Activated T-helper 1 cell treated with anti-CD3 and anti-CD28 coated beads, Interleukin-12 subunit alpha, Interleukin-12 subunit beta, Interleukin-2, Interleukin-4 antibody, amounts not matched to agents 30 ng/mL and 10 ng/mL and 1 ng/mL, durations not matched to agents 14 hours and 24 hours and 36 hours (primary cell): Measurements from ENCODE around the gene GPAT3. TPM values are rescaled to one million over a fixed set of nuclear protein-coding genes. Genes with fewer than 3 reads are reported as not detected.
"Not testable (repeated sequence)": the region's sequence is repeated elsewhere in the genome, so short reads cannot be mapped to it uniquely, and the experiment has no call there.

Experiments
- DNase-seq: peaks from one replicate; pipeline ENCODE4 v3.0.0; 2021; ENCODE audit warnings: low spot score
- H3K27ac Mint-ChIP-seq: one replicate; pipeline ENCODE4 v1.8.0; 2021; ENCODE audit warnings: mild to moderate bottlenecking, mixed read lengths
- H3K27me3 Mint-ChIP-seq: one replicate; pipeline ENCODE4 v1.8.0; 2022; ENCODE audit warnings: mild to moderate bottlenecking, moderate library complexity, mixed read lengths; ENCODE audit not compliant: insufficient read depth
- H3K36me3 Mint-ChIP-seq: one replicate; pipeline ENCODE4 v1.8.0; 2021; ENCODE audit warnings: low read depth, mixed read lengths
- H3K4me1 Mint-ChIP-seq: one replicate; pipeline ENCODE4 v1.8.0; 2021; ENCODE audit warnings: low read depth, mixed read lengths
- H3K4me3 Mint-ChIP-seq: one replicate; pipeline ENCODE4 v1.8.0; 2021; ENCODE audit warnings: mild to moderate bottlenecking, moderate library complexity, mixed read lengths
- H3K9me3 Mint-ChIP-seq: one replicate; pipeline ENCODE4 v1.8.0; 2021; ENCODE audit warnings: mixed read lengths
- intact Hi-C: fragments of 100-400 bp; cut with micrococcal nuclease; formaldehyde crosslinking; loops from one replicate; pipeline ENCODE4 v1.15.1; 2024
- total RNA-seq: library from RNA; stranded (reverse); gene quantifications from 2 replicates; pipeline ENCODE4 v1.2.3, GENCODE V29; 2022

GPAT3 gene
- total RNA-seq, 1 donor from 2014 or later, result 5.7 TPM

- Mint-ChIP-seq H3K27me3 (peaks cover 3% of the 10 kb centered on the region), H3K4me1 (peaks cover 24% of the 10 kb centered on the region), H3K9me3 (no peaks in the 10 kb centered on the region), H3K27ac (peak overlapping the region; percentile 46), H3K36me3 (no peaks in the 10 kb centered on the region), H3K4me3 (peak overlapping the region; percentile 29)
- intact Hi-C loops, result loop anchor here (1.0 to 5.0 kb wide), 2 partner anchors 10 to 201 kb away; no protein-coding TSS in a partner anchor
- DNase-seq, result no peak
These were observed 22.8 kb downstream of the GPAT3 start for GRCh38 chr4:83558680-83559079.

GRCh38 chr4:83560523-83560922, 24.6 kb downstream of the GPAT3 start:
- no peak for DNase-seq
- Mint-ChIP-seq H3K36me3 (no peaks in the 10 kb centered on the region), H3K4me1 (peaks cover 24% of the 10 kb centered on the region), H3K27ac (no peak overlapping the region), H3K9me3 (no peaks in the 10 kb centered on the region), H3K27me3 (peaks cover 3% of the 10 kb centered on the region), H3K4me3 (no peak overlapping the region)
- intact Hi-C loops, result no loop called here

GRCh38 chr4:83561381-83561780, 25.5 kb downstream of the GPAT3 start:
- DNase-seq, result no peak
- H3K4me1 Mint-ChIP-seq, result peaks cover 24% of the 10 kb centered on the region
- intact Hi-C loops, result no loop called here
- no peaks in the 10 kb centered on the region for H3K36me3 Mint-ChIP-seq
- H3K9me3 Mint-ChIP-seq, result no peaks in the 10 kb centered on the region
- H3K27ac Mint-ChIP-seq, result no peak overlapping the region
- peaks cover 3% of the 10 kb centered on the region for H3K27me3 Mint-ChIP-seq
- H3K4me3 Mint-ChIP-seq, result no peak overlapping the region

GRCh38 chr4:83563998-83564397, 28.1 kb downstream of the GPAT3 start:
- H3K4me1 Mint-ChIP-seq, result peaks cover 15% of the 10 kb centered on the region
- H3K27ac Mint-ChIP-seq, result no peak overlapping the region
- no peak for DNase-seq
- H3K9me3 Mint-ChIP-seq, result no peaks in the 10 kb centered on the region
- no peaks in the 10 kb centered on the region for H3K36me3 Mint-ChIP-seq
- peaks cover 7% of the 10 kb centered on the region for H3K27me3 Mint-ChIP-seq
- intact Hi-C loops, result no loop called here
- H3K4me3 Mint-ChIP-seq, result no peak overlapping the region

GRCh38 chr4:83568062-83568461, 32.2 kb downstream of the GPAT3 start:
- intact Hi-C loops, result no loop called here
- Mint-ChIP-seq H3K4me3 (no peak overlapping the region), H3K27ac (no peak overlapping the region), H3K4me1 (no peaks in the 10 kb centered on the region), H3K27me3 (peaks cover 4% of the 10 kb centered on the region), H3K36me3 (no peaks in the 10 kb centered on the region), H3K9me3 (no peaks in the 10 kb centered on the region)
- no peak for DNase-seq

DNA sequence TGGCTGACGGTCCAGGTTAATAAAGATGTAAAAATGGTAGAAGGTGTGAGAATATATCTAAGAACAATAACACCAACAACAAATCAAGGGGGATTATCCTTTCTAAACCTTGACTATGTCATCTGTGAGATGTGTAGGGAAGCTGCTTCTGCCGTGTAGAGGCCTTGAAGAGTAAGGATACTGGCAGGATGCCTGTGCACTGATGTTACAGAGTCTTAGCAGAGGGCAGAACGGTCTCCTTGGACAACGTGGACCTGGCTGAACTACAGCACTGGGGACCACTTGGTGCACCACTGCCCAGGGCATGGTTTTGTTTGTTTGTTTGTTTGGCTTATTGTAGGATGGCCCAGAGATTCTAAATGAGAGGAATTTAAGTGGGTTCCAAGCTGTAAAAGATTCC, 33.5 kb downstream of the GPAT3 start:
- DNase-seq, result no peak
- intact Hi-C loops, result no loop called here
- Mint-ChIP-seq H3K36me3 (no peaks in the 10 kb centered on the region), H3K27ac (no peak overlapping the region), H3K4me1 (no peaks in the 10 kb centered on the region), H3K27me3 (peaks cover 4% of the 10 kb centered on the region), H3K9me3 (no peaks in the 10 kb centered on the region), H3K4me3 (no peak overlapping the region)

DNA sequence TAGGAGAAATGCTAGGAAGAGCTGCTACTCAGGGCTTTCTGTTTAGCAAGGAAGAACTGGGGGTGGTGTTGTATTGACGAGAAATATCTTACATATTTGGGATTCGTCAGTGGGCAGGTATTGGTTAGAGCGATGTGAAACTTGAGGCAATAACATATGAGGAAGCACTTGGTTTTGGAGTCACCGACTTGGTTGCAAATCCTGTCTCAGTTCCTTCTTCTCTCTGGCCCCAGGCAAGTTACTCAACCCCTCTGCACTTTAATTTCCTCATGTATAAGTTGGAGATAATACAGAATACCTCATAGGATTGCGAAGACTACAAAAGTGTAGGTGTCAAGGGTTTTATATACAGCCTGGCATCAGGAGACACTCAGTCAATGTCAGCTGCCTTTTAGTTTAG, 34.1 kb downstream of the GPAT3 start:
- no peaks in the 10 kb centered on the region for H3K36me3 Mint-ChIP-seq
- intact Hi-C loops, result no loop called here
- DNase-seq, result no peak
- H3K27ac Mint-ChIP-seq, result no peak overlapping the region
- H3K27me3 Mint-ChIP-seq, result peaks cover 4% of the 10 kb centered on the region
- no peak overlapping the region for H3K4me3 Mint-ChIP-seq
- H3K9me3 Mint-ChIP-seq, result no peaks in the 10 kb centered on the region
- no peaks in the 10 kb centered on the region for H3K4me1 Mint-ChIP-seq

GRCh38 chr4:83572848-83573247, 36.9 kb downstream of the GPAT3 start:
- Mint-ChIP-seq H3K4me3 (no peak overlapping the region), H3K9me3 (no peaks in the 10 kb centered on the region), H3K27me3 (peaks cover 8% of the 10 kb centered on the region), H3K36me3 (no peaks in the 10 kb centered on the region), H3K4me1 (no peaks in the 10 kb centered on the region), H3K27ac (no peak overlapping the region)
- no peak for DNase-seq
- intact Hi-C loops, result no loop called here

GRCh38 chr4:83574247-83574646, 38.3 kb downstream of the GPAT3 start:
- Mint-ChIP-seq H3K27me3 (peaks cover 4% of the 10 kb centered on the region), H3K9me3 (no peaks in the 10 kb centered on the region), H3K27ac (no peak overlapping the region), H3K36me3 (no peaks in the 10 kb centered on the region), H3K4me1 (no peaks in the 10 kb centered on the region), H3K4me3 (no peak overlapping the region)
- intact Hi-C loops, result no loop called here
- no peak for DNase-seq

GRCh38 chr4:83576237-83576636, 40.3 kb downstream of the GPAT3 start:
- not testable (repeated sequence) for H3K27ac Mint-ChIP-seq

DNA sequence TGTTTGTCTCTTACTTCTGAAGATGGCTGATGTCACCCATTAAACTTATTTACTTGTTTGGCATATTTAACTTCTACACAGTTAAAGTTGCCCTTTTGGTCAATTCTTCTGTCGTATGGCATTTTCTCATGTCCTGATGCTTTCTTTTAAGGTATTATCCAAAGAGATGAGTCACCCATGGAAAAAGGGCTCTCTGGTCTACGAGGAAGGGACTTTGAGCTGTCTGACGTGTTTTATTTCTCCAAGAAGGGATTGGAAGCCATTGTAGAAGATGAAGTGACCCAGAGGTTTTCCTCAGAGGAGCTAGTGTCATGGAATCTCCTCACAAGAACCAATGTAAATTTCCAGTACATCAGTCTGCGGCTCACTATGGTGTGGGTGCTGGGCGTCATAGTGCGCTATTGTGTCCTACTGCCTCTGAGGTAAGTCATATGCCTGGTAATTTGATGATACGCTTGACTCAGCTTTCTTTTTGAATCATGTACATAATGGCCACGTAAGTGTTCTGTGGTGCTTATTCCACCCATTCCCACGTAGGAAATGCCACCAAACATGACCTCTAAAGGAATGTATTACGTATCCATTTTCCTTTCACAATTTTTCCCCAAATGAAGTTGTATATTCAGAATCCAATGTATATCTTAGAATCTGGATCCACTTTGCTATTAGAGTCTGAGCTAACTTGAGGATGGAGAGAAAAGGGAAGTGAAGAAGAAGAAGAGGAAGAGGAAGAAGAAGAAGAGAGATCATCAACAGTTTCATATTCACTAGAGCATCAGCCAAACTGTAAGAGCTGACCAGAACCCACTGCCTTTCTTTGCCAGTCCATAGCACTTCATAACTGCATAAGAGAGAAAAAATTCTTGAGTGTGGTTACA, 45.7 kb downstream of the GPAT3 start:
- no peaks in the 10 kb centered on the region for H3K36me3 Mint-ChIP-seq

More at GRCh38 chr4:83576237-83576636, 40.3 kb downstream of the GPAT3 start:
- intact Hi-C loops, H3K9me3 Mint-ChIP-seq, H3K36me3 Mint-ChIP-seq, H3K4me3 Mint-ChIP-seq, H3K27me3 Mint-ChIP-seq, DNase-seq, H3K4me1 Mint-ChIP-seq: not testable (repeated sequence)

DNA sequence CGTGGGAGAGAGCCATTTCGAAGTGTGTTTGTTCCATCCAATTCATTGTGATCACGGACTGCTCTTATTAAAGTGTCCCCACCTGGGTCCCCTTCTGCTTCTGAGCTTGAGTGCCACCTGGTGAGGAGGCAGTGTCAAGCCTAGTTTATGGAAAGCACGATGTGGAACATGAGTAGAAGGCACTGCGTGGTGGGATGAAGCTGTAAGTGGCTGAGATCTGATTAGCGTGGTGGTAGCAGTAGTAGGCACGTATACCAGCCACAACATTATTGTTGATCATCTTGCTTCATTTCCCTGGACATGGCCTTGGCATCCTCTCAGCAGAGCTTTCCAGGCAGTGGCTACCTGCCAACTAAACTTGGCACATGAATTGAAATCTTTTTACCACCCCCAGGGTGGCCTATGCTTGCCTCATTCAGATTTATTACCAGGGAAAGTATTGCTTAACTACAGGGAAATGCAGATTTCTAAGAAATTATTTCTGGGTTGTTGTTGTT, 46.4 kb downstream of the GPAT3 start:
- Mint-ChIP-seq H3K36me3 (no peaks in the 10 kb centered on the region), H3K4me3 (no peak overlapping the region), H3K9me3 (no peaks in the 10 kb centered on the region), H3K4me1 (no peaks in the 10 kb centered on the region), H3K27me3 (no peaks in the 10 kb centered on the region), H3K27ac (no peak overlapping the region)
- no peak for DNase-seq
- intact Hi-C loops, result loop anchor here (5.0 kb wide), 1 partner anchor 75 kb away; no protein-coding TSS in a partner anchor

More for the DNA sequence above, 45.7 kb downstream of the GPAT3 start:
- Mint-ChIP-seq H3K27me3 (peaks cover 4% of the 10 kb centered on the region), H3K4me3 (no peak overlapping the region), H3K27ac (no peak overlapping the region), H3K4me1 (no peaks in the 10 kb centered on the region), H3K9me3 (no peaks in the 10 kb centered on the region)
- DNase-seq, result no peak
- intact Hi-C loops, result loop anchor here (5.0 kb wide), 1 partner anchor 74 kb away; no protein-coding TSS in a partner anchor

DNA sequence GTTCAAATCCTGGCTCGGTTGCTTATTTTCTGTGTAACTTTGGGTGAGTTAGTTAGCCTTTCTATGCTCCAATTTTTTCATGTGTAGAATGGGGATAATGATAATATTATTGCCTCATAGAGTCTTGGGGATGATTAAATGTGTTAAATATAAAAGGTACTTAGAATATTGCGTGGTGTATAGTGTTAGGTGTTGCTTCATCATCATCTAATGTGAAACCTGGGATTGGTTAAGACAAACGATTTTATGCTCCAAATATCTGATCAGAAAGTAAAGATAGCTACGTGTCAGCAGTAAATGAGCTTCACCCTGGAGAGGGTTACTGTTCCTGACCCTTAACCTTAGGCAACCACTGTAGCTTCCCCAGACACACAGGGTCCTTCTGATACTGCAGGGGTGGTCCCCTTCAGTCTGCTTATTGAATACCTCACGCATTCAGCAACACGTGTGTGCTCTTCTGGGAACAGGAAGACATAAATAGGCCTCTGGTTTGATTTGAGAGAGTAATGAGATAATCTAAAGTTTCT, 50.1 kb downstream of the GPAT3 start:
- Mint-ChIP-seq H3K9me3 (no peaks in the 10 kb centered on the region), H3K27me3 (no peaks in the 10 kb centered on the region), H3K36me3 (no peaks in the 10 kb centered on the region), H3K4me3 (no peak overlapping the region), H3K27ac (no peak overlapping the region), H3K4me1 (no peaks in the 10 kb centered on the region)
- DNase-seq, result no peak
- intact Hi-C loops, result no loop called here
